Measurements from ENCODE around the gene ADGRF3.
A peak's percentile ranks its signal among the peaks of the same experiment; 100 is the strongest.
"Not testable (repeated sequence)": the region's sequence is repeated elsewhere in the genome, so short reads cannot be mapped to it uniquely, and the experiment has no call there.

Gene ADGRF3

GRCh38 chr2:26276484-26277227, 69.9 kb downstream of the ADGRF3 start:
- no peak for DNase-seq

DNA sequence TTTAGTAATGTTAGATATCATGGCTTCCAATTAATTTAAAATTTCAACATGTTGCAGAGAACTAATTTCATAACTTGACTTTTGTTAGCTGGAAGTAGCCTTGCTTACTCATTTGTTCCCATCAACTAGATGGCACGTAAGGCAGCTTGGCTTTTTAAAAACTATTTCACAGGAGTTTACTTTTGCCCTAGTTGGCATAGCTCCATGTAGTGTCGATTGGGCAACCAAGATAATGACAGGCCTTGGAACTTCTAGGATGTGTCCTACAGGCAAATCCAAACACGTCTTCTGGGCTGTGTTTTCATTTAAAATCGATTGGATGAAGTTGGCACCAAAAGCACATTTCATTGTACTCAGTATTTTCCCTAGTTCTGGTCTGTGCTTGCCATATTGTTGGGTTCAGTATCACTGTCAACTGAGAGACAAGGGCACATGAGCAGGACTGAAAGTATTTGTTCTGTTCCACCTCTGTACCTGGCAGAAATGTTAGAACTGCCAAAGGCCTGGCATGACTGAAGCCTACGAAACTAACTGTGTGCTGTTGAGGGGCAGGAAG, 72.5 kb downstream of the ADGRF3 start:
- DNase-seq: peak; percentile 85

- no peak for DNase-seq
These were observed 73.1 kb downstream of the ADGRF3 start for GRCh38 chr2:26273501-26273900.

GRCh38 chr2:26270373-26270772, 76.2 kb downstream of the ADGRF3 start:
- DNase-seq: no peak

DNA sequence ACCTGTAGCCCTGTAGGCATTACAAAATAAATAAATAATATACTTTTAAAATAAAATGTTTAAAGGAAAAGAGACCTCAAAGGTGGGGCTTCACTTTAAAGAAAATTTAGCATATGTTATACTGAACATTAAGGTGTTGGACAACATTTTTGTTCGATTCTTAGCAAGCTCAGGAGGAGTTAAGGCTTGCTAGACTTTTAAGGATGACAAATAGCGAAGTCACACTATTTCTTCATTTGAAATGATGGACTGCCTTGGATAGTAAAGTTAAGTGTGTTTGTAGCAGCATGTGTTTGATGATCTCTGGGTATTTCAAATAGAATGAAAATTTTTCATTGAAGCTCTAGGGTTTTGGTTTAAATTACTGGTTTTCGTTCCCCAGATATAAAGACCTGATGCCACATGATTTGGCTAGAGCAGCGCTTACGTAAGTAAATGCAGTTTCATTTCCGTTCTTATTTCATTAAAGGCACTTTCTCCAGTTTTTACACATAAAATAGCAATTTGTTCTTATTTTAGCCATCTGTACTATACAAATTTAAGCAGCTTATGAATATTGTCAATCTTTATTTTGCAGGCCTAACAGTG, 76.9 kb downstream of the ADGRF3 start:
- no peak for DNase-seq

DNA sequence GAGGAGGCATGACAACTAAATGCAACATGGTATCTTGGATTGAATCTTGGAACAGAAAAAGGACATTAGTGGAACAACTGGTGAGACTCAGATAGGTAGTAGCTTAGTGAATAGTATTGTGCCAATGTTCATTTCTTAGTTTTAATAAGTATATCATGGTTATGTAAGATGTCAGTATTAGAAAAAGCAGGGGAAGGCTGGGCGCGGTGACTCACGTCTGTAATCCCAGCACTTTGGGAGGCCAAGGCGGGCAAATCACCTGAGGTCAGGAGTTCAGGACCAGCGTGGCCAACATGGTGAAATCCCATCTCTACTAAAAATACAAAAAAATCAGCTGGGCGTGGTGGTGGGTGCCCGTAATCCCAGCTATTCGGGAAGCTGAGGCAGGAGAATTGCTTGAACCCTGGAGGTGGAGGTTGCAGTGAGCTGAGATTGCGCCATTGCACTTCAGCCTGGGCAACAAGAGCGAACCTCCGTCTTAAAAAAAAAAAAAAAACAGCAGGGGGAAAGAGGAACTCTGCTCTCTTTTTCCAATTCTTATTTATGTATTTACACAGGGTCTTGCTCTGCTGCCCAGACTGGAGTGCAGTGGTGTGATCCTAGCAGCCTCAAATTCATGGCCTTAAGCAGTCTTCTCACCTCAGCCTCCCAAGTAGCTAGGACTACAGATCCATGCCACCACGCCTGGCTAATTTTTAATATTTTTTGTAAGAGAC, 77.8 kb downstream of the ADGRF3 start:
- not testable (repeated sequence) for DNase-seq

GRCh38 chr2:26268213-26268612, 78.4 kb downstream of the ADGRF3 start:
- no peak for DNase-seq

GRCh38 chr2:26258836-26259235, 87.8 kb downstream of the ADGRF3 start:
- DNase-seq: not testable (repeated sequence)

Measured in NCI-H446 treated with DMSO at 0.1 percent for 48 hours (cell line).